HG03196 (cell line): ENCODE results near the gene ITGA3.

Experiments used
- ATAC-seq: cut with Tn5 transposase; IDR thresholded peaks from one replicate; pipeline ENCODE4 v1.9.1; 2021; ENCODE audit not compliant: unreplicated experiment

The ITGA3 gene

GRCh38 chr17:50066995-50067394 is 11.1 kb downstream of the ITGA3 start:
- ATAC-seq: no peak

- no peak for ATAC-seq
Observed at GRCh38 chr17:50067996-50068395, 12.1 kb downstream of the ITGA3 start.

GRCh38 chr17:50070908-50071680 is 15.2 kb downstream of the ITGA3 start:
- ATAC-seq: no peak

GRCh38 chr17:50071692-50072091 is 15.8 kb downstream of the ITGA3 start:
- no peak for ATAC-seq

- ATAC-seq: no peak
Observed at GRCh38 chr17:50072130-50072529, 16.2 kb downstream of the ITGA3 start.

GRCh38 chr17:50072925-50073324 is 17.0 kb downstream of the ITGA3 start:
- ATAC-seq: no peak

GRCh38 chr17:50074227-50074626 is 18.3 kb downstream of the ITGA3 start:
- no peak for ATAC-seq

GRCh38 chr17:50075446-50076032 is 19.6 kb downstream of the ITGA3 start:
- ATAC-seq: no peak

- no peak for ATAC-seq
Observed at GRCh38 chr17:50076221-50076590, 20.3 kb downstream of the ITGA3 start.

- no peak for ATAC-seq
Observed at GRCh38 chr17:50076591-50077235, 20.8 kb downstream of the ITGA3 start.

GRCh38 chr17:50078430-50078829 is 22.5 kb downstream of the ITGA3 start:
- no peak for ATAC-seq

GRCh38 chr17:50079334-50080095 is 23.6 kb downstream of the ITGA3 start:
- no peak for ATAC-seq

GRCh38 chr17:50080096-50080480 is 24.2 kb downstream of the ITGA3 start:
- ATAC-seq: no peak

GRCh38 chr17:50080827-50081226 is 24.9 kb downstream of the ITGA3 start:
- ATAC-seq: no peak

GRCh38 chr17:50081757-50082156 is 25.8 kb downstream of the ITGA3 start:
- ATAC-seq: no peak

- ATAC-seq: no peak
Observed at GRCh38 chr17:50087246-50087911, 31.5 kb downstream of the ITGA3 start.

GRCh38 chr17:50087912-50088405 is 32.0 kb downstream of the ITGA3 start:
- ATAC-seq: no peak

GRCh38 chr17:50088952-50089825 is 33.3 kb downstream of the ITGA3 start:
- no peak for ATAC-seq

- no peak for ATAC-seq
Observed at GRCh38 chr17:50090071-50090470, 34.2 kb downstream of the ITGA3 start.
